GM19351 (cell line): Measurements from ENCODE around the gene MFAP2.
"Not testable (repeated sequence)": the region's sequence is repeated elsewhere in the genome, so short reads cannot be mapped to it uniquely, and the experiment has no call there.

Source experiments
- ATAC-seq: cut with Tn5 transposase; IDR thresholded peaks from one replicate; pipeline ENCODE4 v1.9.1; 2021; ENCODE audit warnings: mild to moderate bottlenecking, moderate library complexity; ENCODE audit not compliant: unreplicated experiment

The MFAP2 gene

GRCh38 chr1:16931206-16931934, 49.0 kb downstream of the MFAP2 start:
- not testable (repeated sequence) for ATAC-seq

GRCh38 chr1:16929146-16930041, 51.0 kb downstream of the MFAP2 start:
- not testable (repeated sequence) for ATAC-seq

GRCh38 chr1:16927711-16928485, 52.5 kb downstream of the MFAP2 start:
- no peak for ATAC-seq

- ATAC-seq: no peak
Measured at GRCh38 chr1:16927256-16927655, 53.2 kb downstream of the MFAP2 start.

- no peak for ATAC-seq
Measured at GRCh38 chr1:16926491-16927073, 53.8 kb downstream of the MFAP2 start.

GRCh38 chr1:16925635-16926490, 54.6 kb downstream of the MFAP2 start:
- ATAC-seq: no peak

GRCh38 chr1:16924919-16925477, 55.4 kb downstream of the MFAP2 start:
- no peak for ATAC-seq
